ENCODE results near the gene ARHGEF26.

- TF ChIP-seq TSHZ2 (CRISPR knock-in tag; IDR thresholded peaks at IDR 0.05) (no peak), CSRNP3 (CRISPR knock-in tag; IDR thresholded peaks at IDR 0.05) (no peak), OSR1 (CRISPR knock-in tag; IDR thresholded peaks at IDR 0.05) (no peak), ZNF70 (CRISPR knock-in tag; IDR thresholded peaks at IDR 0.05) (no peak), PATZ1 (CRISPR knock-in tag; IDR thresholded peaks at IDR 0.05; ENCODE audit: borderline replicate concordance) (no peak), TOX (CRISPR knock-in tag; IDR thresholded peaks at IDR 0.05; ENCODE audit: borderline replicate concordance) (no peak), ZNF565 (CRISPR knock-in tag; conservative IDR thresholded peaks at IDR 0.05; ENCODE audit: low read depth) (no peak), RARB (CRISPR knock-in tag; IDR thresholded peaks at IDR 0.05) (no peak), ZFP30 (CRISPR knock-in tag; IDR thresholded peaks at IDR 0.05) (no peak), ZC3H10 (CRISPR knock-in tag; IDR thresholded peaks at IDR 0.05) (no peak)
Observed at GRCh38 chr3:154100556-154100955, 20.6 kb upstream of the ARHGEF26 start.
